NCI-H146 treated with DMSO at 0.1 percent for 48 hours (cell line): ENCODE measurements around the gene RASD2.

Experiments
- DNase-seq: peaks from one replicate; lab custom pipeline; 2025; ENCODE audit not compliant: unreplicated experiment; lab: John Stamatoyannopoulos, UW

Gene RASD2

GRCh38 chr22:35558719-35559118 lies 18.1 kb downstream of the RASD2 start:
- DNase-seq = no peak

- no peak for DNase-seq
Observed at GRCh38 chr22:35559354-35560005, 18.8 kb downstream of the RASD2 start.

- DNase-seq = no peak
Observed at GRCh38 chr22:35560366-35560765, 19.7 kb downstream of the RASD2 start.

- no peak for DNase-seq
Observed at GRCh38 chr22:35560824-35561223, 20.2 kb downstream of the RASD2 start.

- DNase-seq = no peak
Observed at GRCh38 chr22:35561796-35562526, 21.3 kb downstream of the RASD2 start.

- DNase-seq = no peak
Observed at GRCh38 chr22:35563211-35563610, 22.6 kb downstream of the RASD2 start.

- no peak for DNase-seq
Observed at GRCh38 chr22:35564975-35565867, 24.6 kb downstream of the RASD2 start.

GRCh38 chr22:35567351-35568141 lies 26.9 kb downstream of the RASD2 start:
- no peak for DNase-seq

- DNase-seq = no peak
Observed at GRCh38 chr22:35568751-35569739, 28.4 kb downstream of the RASD2 start.

GRCh38 chr22:35569916-35570315 lies 29.3 kb downstream of the RASD2 start:
- no peak for DNase-seq

GRCh38 chr22:35570686-35571194 lies 30.1 kb downstream of the RASD2 start:
- no peak for DNase-seq

GRCh38 chr22:35572556-35572955 lies 31.9 kb downstream of the RASD2 start:
- no peak for DNase-seq

- DNase-seq = no peak
Observed at GRCh38 chr22:35575116-35575748, 34.6 kb downstream of the RASD2 start.

- no peak for DNase-seq
Observed at GRCh38 chr22:35576671-35577070, 36.0 kb downstream of the RASD2 start.

- no peak for DNase-seq
Observed at GRCh38 chr22:35577799-35578659, 37.4 kb downstream of the RASD2 start.

- no peak for DNase-seq
Observed at GRCh38 chr22:35578836-35579575, 38.4 kb downstream of the RASD2 start.

- DNase-seq = no peak
Observed at GRCh38 chr22:35580351-35581022, 39.9 kb downstream of the RASD2 start.
